GM20431 (cell line): Measurements from ENCODE around the gene PTTG2.
"Not testable (repeated sequence)": the region's sequence is repeated elsewhere in the genome, so short reads cannot be mapped to it uniquely, and the experiment has no call there.

ENCODE experiments used
- in situ Hi-C: fragments of 300-500 bp; cut with MseI, MboI; formaldehyde crosslinking; loops from one replicate; pipeline ENCODE4 v1.15.0; 2020; ENCODE audit warnings: low sequenced_read_pairs; ENCODE audit not compliant: unreplicated experiment

PTTG2 gene

GRCh38 chr4:37953620-37954293 lies 6.4 kb upstream of the PTTG2 start:
- in situ Hi-C loops, result no loop called here

DNA sequence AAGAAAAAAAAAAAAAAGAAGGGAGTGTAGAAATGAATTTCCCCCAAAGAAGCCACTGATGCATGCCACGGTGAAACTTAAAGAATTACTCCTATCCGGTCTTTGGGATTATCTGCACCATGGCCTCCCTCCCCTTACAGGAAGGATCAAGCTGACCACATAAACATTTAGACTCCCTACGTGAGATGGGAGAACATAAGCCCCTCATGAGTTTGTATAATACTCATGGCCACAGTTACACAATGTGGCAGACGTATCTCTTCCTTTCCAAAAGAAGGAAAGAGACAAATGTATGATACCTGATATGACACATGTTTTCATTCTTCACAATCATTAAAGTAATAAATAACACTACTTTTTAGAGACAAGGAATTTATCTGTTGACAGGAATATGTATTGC lies 3.3 kb upstream of the PTTG2 start:
- in situ Hi-C loops, result no loop called here

DNA sequence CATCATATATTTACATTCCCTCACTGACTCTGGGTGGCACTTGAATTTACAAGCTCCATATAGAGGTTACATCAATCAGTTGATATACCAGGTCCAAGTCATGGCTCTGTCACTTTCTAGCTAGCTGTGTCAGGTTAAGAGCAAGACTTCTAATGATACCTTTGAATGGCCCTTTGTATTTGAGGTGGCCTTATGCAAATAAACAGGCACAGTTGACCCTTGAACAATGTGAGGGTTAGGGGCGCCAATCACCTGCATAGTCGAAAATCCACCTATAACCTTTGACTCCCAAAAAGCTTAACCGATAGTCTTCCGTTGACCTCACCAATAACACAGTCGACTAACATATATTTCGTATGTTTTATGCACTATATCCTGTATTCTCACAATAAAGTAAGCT lies 1.3 kb upstream of the PTTG2 start:
- in situ Hi-C loops, result no loop called here

GRCh38 chr4:37960679-37961450 lies 667 bp downstream of the PTTG2 start:
- in situ Hi-C loops, result no loop called here

DNA sequence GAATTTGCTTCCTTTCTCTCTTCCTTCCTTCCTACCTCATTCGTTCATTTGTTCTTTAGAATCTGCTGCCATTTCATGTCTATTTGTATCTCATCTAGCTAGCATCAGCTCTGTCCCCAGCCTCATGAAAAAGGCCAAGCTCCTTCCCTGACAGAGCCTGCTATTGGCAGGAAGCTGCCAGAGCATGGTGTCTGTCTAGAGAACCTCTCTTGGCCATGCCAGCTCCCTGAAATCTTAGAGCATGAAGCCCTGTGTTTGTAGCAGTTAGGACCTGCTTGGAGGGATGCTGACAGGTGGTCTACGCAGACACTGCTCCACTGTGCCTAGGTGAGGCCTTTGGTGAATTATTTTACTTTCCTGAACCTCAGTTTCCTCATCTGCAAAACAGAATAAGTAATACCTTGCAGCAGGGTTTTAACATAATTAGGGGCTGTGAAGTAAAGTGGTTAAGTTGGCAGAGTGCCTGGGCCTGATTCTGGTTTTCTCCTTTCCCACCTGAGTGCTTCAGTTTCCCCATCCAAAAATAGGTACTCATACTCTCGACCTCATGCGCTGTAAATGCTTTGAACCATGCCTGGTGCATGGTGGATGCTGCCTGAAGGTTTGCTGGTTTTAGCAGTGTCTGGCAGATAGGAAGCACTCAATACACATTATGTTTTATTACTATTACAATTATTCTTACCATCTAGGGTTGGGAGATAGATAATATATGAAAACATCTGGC lies 4.7 kb downstream of the PTTG2 start:
- in situ Hi-C loops, result no loop called here

DNA sequence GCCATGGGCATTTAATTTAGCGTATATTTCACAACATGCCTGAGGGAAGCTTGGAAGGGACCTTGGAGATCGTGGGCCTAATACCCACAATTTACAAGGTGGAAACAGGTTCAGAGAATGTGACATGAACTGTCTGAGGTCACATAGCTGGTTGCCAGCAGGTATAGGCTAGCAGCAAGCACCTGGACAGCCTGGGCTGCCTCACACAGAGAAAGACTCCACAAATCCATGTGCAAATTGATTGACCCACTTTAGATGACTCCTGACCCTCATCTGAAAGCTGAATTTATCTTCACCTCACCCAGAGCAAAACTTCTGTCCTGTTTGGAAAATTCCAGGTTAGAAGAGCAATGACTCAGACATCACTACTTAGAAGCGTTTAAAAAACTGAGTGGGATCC lies 5.8 kb downstream of the PTTG2 start:
- in situ Hi-C loops, result no loop called here

GRCh38 chr4:37967736-37968135 lies 7.5 kb downstream of the PTTG2 start:
- in situ Hi-C loops, result no loop called here

DNA sequence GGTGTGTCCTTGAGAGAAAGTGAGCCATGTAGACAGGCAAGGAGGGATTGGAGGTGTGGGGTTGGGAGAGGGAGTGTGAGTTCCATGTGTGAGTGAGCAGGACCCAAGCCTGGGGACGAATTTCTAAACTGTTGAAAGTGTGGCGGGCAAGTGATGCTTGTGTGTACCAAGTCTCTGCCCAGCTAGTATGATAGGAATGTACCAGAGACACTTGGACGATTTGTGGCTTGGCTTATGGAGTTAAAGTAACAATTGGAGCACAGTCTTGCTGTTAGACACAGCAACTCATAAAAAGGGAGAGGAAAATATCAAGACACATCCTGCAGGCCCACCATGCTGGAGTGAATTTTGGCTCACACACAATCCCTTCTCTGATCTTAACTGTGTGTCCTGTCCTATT lies 8.5 kb downstream of the PTTG2 start:
- in situ Hi-C loops, result no loop called here

- in situ Hi-C loops, result no loop called here
Measured at GRCh38 chr4:37970702-37971101, 10.5 kb downstream of the PTTG2 start.

DNA sequence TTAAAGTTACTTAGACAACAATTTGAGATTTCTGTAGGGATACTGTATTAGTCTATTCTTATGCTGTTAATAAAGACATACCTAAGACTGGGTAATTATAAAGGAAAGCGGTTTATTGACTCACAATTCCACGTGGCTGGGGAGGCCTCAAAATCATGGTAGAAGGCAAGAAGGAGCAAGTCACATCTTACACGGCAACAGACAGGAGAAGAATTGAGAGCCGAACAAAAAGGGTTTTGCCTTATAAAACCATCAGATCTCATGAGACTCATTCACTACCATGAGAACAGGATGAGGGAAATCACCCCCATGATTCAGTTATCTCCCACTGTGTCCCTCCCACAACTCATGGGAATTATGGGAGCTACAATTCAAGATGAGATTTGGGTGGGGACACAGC lies 11.0 kb downstream of the PTTG2 start:
- in situ Hi-C loops, result no loop called here

- in situ Hi-C loops, result no loop called here
Measured at GRCh38 chr4:37973441-37973840, 13.2 kb downstream of the PTTG2 start.

GRCh38 chr4:37975321-37975822 lies 15.2 kb downstream of the PTTG2 start:
- in situ Hi-C loops, result not testable (repeated sequence)

DNA sequence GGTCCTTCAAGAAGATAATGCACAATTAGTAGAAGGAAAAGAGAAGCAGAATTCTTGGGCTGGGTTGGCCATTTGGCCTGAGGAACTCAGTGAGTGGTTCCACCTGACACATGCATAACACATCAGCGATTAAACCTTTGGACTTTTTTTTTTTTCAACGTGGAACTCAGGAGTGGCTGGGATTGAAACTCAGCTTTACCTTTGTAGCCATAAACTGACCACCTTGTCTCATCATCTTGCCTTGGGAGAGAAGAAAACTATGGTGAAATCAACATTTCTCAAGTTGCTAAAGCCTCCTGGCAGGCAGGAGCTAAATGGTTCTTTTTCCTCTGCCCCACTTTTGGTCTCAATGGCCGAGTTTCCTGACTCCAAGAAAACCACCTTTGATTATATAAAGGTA lies 16.3 kb downstream of the PTTG2 start:
- in situ Hi-C loops, result no loop called here

- in situ Hi-C loops, result no loop called here
Measured at GRCh38 chr4:37976991-37977470, 16.8 kb downstream of the PTTG2 start.

DNA sequence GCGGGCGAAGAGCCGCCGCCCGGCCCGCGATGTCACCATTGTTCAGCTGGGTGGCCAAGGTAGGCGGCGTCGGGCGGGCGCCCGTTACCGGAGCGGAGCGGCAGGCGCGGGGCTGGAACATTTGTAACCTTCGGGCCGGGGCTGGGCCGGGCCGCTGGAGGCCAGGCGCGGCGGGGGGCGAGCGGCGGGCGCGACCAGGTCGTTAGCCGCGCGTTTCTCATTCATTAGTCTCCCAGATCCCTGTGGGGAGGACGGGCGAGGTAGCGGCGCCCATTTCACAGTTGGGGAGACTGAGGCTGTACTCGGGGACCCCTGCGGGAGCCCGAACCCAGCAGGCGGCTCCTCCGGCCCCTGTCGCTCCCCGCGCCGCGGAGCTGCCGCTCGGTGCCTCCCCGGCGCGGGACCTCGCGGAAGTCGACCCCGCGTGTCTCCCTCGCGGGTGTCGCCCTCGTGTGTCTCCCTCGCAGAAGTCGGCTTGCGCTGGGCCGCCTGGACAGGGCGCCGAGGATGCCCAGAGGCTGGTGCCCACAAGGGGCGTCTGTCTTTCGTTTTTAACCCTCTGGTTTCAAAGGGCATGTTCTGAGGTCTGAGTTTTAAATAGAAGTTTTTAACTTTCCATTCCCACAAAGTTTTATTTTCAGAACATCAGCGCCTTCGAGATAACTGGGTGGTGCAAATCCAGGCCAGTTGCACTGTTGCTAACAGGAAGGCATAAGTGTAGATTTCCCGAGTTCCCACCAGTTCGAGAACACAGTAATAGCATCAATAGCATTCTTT lies 17.5 kb downstream of the PTTG2 start:
- in situ Hi-C loops, result no loop called here

DNA sequence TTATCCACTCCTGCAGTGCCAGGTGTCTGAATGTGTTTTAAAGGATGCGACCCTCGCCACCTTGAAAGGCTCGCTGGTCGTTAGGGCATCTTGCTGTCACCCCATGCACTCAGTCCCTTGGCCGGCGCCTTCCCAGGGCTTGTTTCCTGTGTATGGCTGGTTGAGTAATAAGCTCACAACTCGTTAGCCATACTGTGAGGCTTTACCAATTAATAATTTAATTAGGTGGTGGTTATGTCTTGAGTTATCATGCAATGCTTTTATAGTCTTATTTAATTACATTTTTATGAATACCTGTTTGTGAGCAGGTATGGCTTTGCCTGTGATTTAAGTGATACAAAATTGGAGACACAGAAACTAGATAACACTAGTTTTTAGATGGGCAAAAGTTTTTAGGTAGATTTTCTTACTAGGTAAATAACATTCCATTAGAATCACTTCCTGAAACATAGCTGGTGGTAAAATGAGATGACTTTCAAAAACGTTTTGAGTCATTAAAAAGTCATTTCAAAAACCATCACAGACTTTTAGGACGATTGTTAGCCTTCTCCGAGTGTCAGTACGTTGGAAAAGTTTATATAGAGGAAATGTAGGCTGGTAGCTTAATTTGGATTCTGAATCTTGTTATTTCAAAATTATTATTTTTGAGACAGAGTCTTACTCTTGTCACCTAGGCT lies 18.2 kb downstream of the PTTG2 start:
- in situ Hi-C loops, result no loop called here

GRCh38 chr4:37980246-37980645 lies 20.0 kb downstream of the PTTG2 start:
- in situ Hi-C loops, result no loop called here

DNA sequence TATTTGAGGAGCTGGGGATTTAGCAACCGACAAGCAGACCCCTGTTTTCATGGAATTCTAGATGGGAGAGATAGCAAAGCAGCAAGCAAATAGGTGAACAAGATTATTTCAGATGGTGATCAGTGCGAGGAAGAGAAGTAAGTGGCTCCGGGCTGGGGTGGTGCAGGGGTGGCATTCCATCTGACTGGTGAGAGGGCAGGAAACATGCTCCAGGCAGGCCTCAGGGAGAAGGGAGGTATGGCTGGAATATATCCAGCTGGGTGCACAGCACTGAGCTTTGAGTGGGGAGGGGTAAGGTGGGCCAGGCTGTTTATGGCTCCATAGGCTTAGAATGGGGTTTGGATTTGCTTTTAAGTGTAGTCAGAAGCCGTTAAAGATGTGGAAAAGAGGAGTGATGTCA lies 21.2 kb downstream of the PTTG2 start:
- in situ Hi-C loops, result no loop called here

GRCh38 chr4:37981844-37982720 lies 21.9 kb downstream of the PTTG2 start:
- in situ Hi-C loops, result no loop called here
